Amniotic epithelial cell (primary cell): ENCODE results near the gene DNAH17.
"Not testable (repeated sequence)": the region's sequence is repeated elsewhere in the genome, so short reads cannot be mapped to it uniquely, and the experiment has no call there.

Source experiments
- DNase-seq: peaks from one replicate; pipeline ENCODE4 v3.0.0-alpha.2; 2010; ENCODE audit warnings: low read depth

DNAH17 gene

GRCh38 chr17:78476149-78476548 lies 101.0 kb downstream of the DNAH17 start:
- DNase-seq, result no peak

- DNase-seq, result no peak
Observed at GRCh38 chr17:78475211-78475610, 102.0 kb downstream of the DNAH17 start.

GRCh38 chr17:78474614-78475146 lies 102.5 kb downstream of the DNAH17 start:
- DNase-seq, result no peak

GRCh38 chr17:78473951-78474613 lies 103.1 kb downstream of the DNAH17 start:
- no peak for DNase-seq

- no peak for DNase-seq
Observed at GRCh38 chr17:78472035-78472905, 104.9 kb downstream of the DNAH17 start.

GRCh38 chr17:78471635-78472034 lies 105.6 kb downstream of the DNAH17 start:
- DNase-seq, result no peak

- DNase-seq, result no peak
Observed at GRCh38 chr17:78469443-78469842, 107.8 kb downstream of the DNAH17 start.

- DNase-seq, result no peak
Observed at GRCh38 chr17:78468366-78468765, 108.8 kb downstream of the DNAH17 start.

GRCh38 chr17:78466786-78467715 lies 110.1 kb downstream of the DNAH17 start:
- no peak for DNase-seq

- not testable (repeated sequence) for DNase-seq
Observed at GRCh38 chr17:78466109-78466785, 110.9 kb downstream of the DNAH17 start.

- no peak for DNase-seq
Observed at GRCh38 chr17:78462148-78462547, 115.0 kb downstream of the DNAH17 start.

GRCh38 chr17:78461799-78462053 lies 115.5 kb downstream of the DNAH17 start:
- DNase-seq, result no peak

GRCh38 chr17:78460951-78461798 lies 116.0 kb downstream of the DNAH17 start:
- no peak for DNase-seq

GRCh38 chr17:78460176-78460675 lies 117.0 kb downstream of the DNAH17 start:
- no peak for DNase-seq

- no peak for DNase-seq
Observed at GRCh38 chr17:78459696-78460095, 117.5 kb downstream of the DNAH17 start.

- DNase-seq, result no peak
Observed at GRCh38 chr17:78458736-78459335, 118.4 kb downstream of the DNAH17 start.

- DNase-seq, result no peak
Observed at GRCh38 chr17:78458091-78458490, 119.1 kb downstream of the DNAH17 start.

GRCh38 chr17:78454346-78454745 lies 122.8 kb downstream of the DNAH17 start:
- DNase-seq, result no peak

- DNase-seq, result no peak
Observed at GRCh38 chr17:78451753-78452152, 125.4 kb downstream of the DNAH17 start.

- DNase-seq, result no peak
Observed at GRCh38 chr17:78450696-78451345, 126.4 kb downstream of the DNAH17 start.
